HEK293 (cell line): ENCODE data around the gene HIBCH.
A peak's percentile ranks its signal among the peaks of the same experiment; 100 is the strongest.

Source experiments
- CTCF ChIA-PET: fragments of 350-600 bp; formaldehyde crosslinking; extraction: SDS; loops from one replicate; lab custom pipeline; 2021; ENCODE audit warnings: antibody characterized with exemption; lab: Yijun Ruan, JAX
- POLR2A ChIA-PET: fragments of 300-600 bp; formaldehyde crosslinking; extraction: SDS; loops from one replicate; lab custom pipeline; 2020; ENCODE audit warnings: antibody characterized with exemption, inconsistent platforms; lab: Yijun Ruan, JAX
- H3K27ac ChIP-seq: fragments of 200-500 bp; sonication (Bioruptor generic); 2 replicates; pipeline ENCODE4 v1.5.1; 2014; ENCODE audit warnings: low read depth, low read length, control low read depth, inconsistent platforms; ENCODE audit errors: extremely low read depth
- H3K36me3 ChIP-seq, 2 experiments: fragments of 200-500 bp in 1 of 2; sonication (Bioruptor generic) in 1 of 2; 1 replicate in 1 of 2; 2 replicates in 1 of 2; pipeline ENCODE4 v1.5.1; 2014 to 2017; ENCODE audit warnings: inconsistent platforms in 2 of 2, low read length in 2 of 2; ENCODE audit not compliant: control insufficient read depth in 2 of 2, insufficient read depth in 1 of 2
- H3K4me1 ChIP-seq: fragments of 200-500 bp; sonication (Bioruptor generic); 2 replicates; pipeline ENCODE4 v1.5.1; 2014; ENCODE audit warnings: mild to moderate bottlenecking, low read length, inconsistent platforms; ENCODE audit not compliant: control insufficient read depth, insufficient read depth
- H3K4me3 ChIP-seq: 2 replicates; pipeline ENCODE4 v1.5.1; 2011; ENCODE audit warnings: low read depth, mild to moderate bottlenecking, control low read depth, low read length, moderate library complexity
- H3K9me3 ChIP-seq: fragments of 200-500 bp; sonication (Bioruptor generic); 2 replicates; pipeline ENCODE4 v1.5.1; 2014; ENCODE audit warnings: low read depth, low read length, inconsistent platforms; ENCODE audit not compliant: control insufficient read depth, insufficient read depth
- CTCF ChIP-seq: fragments of 450-650 bp; formaldehyde crosslinking; IDR thresholded peaks from 2 replicates; pipeline ENCODE4 v1.5.1; 2016; ENCODE audit warnings: missing biosample characterization, missing genetic modification characterization
- EGR2 ChIP-seq: fragments of 450-650 bp; formaldehyde crosslinking; IDR thresholded peaks from 2 replicates; pipeline ENCODE4 v1.5.1; 2016; ENCODE audit warnings: low read depth, missing biosample characterization, missing genetic modification characterization
- ZBTB49 ChIP-seq: fragments of 450-650 bp; formaldehyde crosslinking; IDR thresholded peaks from 2 replicates; pipeline ENCODE4 v1.5.1; 2016; ENCODE audit warnings: missing biosample characterization, missing genetic modification characterization, low read depth
- ZEB2 ChIP-seq: fragments of 450-650 bp; formaldehyde crosslinking; IDR thresholded peaks from 2 replicates; pipeline ENCODE4 v1.5.1; 2016; ENCODE audit warnings: missing biosample characterization, missing genetic modification characterization
- ZFHX2 ChIP-seq: fragments of 450-650 bp; formaldehyde crosslinking; conservative IDR thresholded peaks from 2 replicates; pipeline ENCODE4 v1.5.1; 2016; ENCODE audit warnings: missing biosample characterization, missing genetic modification characterization
- ZNF10 ChIP-seq: fragments of 450-650 bp; formaldehyde crosslinking; IDR thresholded peaks from 2 replicates; pipeline ENCODE4 v1.5.1; 2017; ENCODE audit warnings: missing biosample characterization, missing genetic modification characterization
- ZNF132 ChIP-seq: fragments of 450-650 bp; formaldehyde crosslinking; IDR thresholded peaks from 2 replicates; pipeline ENCODE4 v1.5.1; 2017; ENCODE audit warnings: missing biosample characterization, missing genetic modification characterization, borderline replicate concordance
- ZNF133 ChIP-seq: fragments of 450-650 bp; formaldehyde crosslinking; IDR thresholded peaks from 2 replicates; pipeline ENCODE4 v1.5.1; 2016; ENCODE audit warnings: missing biosample characterization, missing genetic modification characterization
- ZNF146 ChIP-seq: fragments of 450-650 bp; formaldehyde crosslinking; IDR thresholded peaks from 2 replicates; pipeline ENCODE4 v1.5.1; 2016; ENCODE audit warnings: missing biosample characterization, missing genetic modification characterization
- ZNF184 ChIP-seq: fragments of 450-650 bp; IDR thresholded peaks from 2 replicates; pipeline ENCODE4 v1.5.1; 2018; ENCODE audit warnings: missing biosample characterization, mild to moderate bottlenecking, missing genetic modification characterization
- ZNF202 ChIP-seq: fragments of 450-650 bp; formaldehyde crosslinking; IDR thresholded peaks from 2 replicates; pipeline ENCODE4 v1.5.1; 2016; ENCODE audit warnings: missing biosample characterization, missing genetic modification characterization, borderline replicate concordance
- ZNF341 ChIP-seq: fragments of 450-650 bp; formaldehyde crosslinking; IDR thresholded peaks from 2 replicates; pipeline ENCODE4; 2016; ENCODE audit warnings: low read depth, missing biosample characterization, missing genetic modification characterization
- ZNF350 ChIP-seq: fragments of 450-650 bp; formaldehyde crosslinking; IDR thresholded peaks from 2 replicates; pipeline ENCODE4 v1.5.0; 2017; ENCODE audit warnings: missing biosample characterization, mild to moderate bottlenecking, missing genetic modification characterization
- ZNF560 ChIP-seq: fragments of 450-650 bp; formaldehyde crosslinking; IDR thresholded peaks from 2 replicates; pipeline ENCODE4 v1.5.1; 2017; ENCODE audit warnings: missing biosample characterization, missing genetic modification characterization, borderline replicate concordance
- ZNF785 ChIP-seq: fragments of 450-650 bp; formaldehyde crosslinking; IDR thresholded peaks from 2 replicates; pipeline ENCODE4 v1.5.1; 2016; ENCODE audit warnings: missing biosample characterization, missing genetic modification characterization
- TF ChIP-seq, protein P1 (sequence below): fragments of 450-650 bp; formaldehyde crosslinking; IDR thresholded peaks from 2 replicates; pipeline ENCODE4 v1.5.1; 2016; ENCODE audit warnings: missing biosample characterization, missing genetic modification characterization, borderline replicate concordance

HIBCH gene

GRCh38 chr2:190167702-190168101 is 151.9 kb downstream of the HIBCH start:
- no peak for TF ChIP-seq ZNF146
- TF ChIP-seq ZNF560 (tag by site-specific recombination), result no peak
- no peak for TF ChIP-seq ZNF341 (tag by site-specific recombination)
- TF ChIP-seq ZFHX2 (tag by site-specific recombination), result no peak
- no peak for TF ChIP-seq CTCF (tag by site-specific recombination)
- no peak for TF ChIP-seq ZNF785 (tag by site-specific recombination)
- no peak for TF ChIP-seq ZNF350 (tag by site-specific recombination)
- TF ChIP-seq, protein P1, sequence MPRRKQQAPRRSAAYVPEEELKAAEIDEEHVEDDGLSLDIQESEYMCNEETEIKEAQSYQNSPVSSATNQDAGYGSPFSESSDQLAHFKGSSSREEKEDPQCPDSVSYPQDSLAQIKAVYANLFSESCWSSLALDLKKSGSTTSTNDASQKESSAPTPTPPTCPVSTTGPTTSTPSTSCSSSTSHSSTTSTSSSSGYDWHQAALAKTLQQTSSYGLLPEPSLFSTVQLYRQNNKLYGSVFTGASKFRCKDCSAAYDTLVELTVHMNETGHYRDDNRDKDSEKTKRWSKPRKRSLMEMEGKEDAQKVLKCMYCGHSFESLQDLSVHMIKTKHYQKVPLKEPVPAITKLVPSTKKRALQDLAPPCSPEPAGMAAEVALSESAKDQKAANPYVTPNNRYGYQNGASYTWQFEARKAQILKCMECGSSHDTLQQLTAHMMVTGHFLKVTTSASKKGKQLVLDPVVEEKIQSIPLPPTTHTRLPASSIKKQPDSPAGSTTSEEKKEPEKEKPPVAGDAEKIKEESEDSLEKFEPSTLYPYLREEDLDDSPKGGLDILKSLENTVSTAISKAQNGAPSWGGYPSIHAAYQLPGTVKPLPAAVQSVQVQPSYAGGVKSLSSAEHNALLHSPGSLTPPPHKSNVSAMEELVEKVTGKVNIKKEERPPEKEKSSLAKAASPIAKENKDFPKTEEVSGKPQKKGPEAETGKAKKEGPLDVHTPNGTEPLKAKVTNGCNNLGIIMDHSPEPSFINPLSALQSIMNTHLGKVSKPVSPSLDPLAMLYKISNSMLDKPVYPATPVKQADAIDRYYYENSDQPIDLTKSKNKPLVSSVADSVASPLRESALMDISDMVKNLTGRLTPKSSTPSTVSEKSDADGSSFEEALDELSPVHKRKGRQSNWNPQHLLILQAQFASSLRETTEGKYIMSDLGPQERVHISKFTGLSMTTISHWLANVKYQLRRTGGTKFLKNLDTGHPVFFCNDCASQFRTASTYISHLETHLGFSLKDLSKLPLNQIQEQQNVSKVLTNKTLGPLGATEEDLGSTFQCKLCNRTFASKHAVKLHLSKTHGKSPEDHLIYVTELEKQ (tag by site-specific recombination), result no peak
- TF ChIP-seq ZBTB49, result no peak
- TF ChIP-seq ZNF202 (tag by site-specific recombination), result no peak
- TF ChIP-seq ZEB2 (tag by site-specific recombination), result no peak
- no peak for TF ChIP-seq EGR2
- no peak for TF ChIP-seq ZNF10 (tag by site-specific recombination)
- no peak for TF ChIP-seq ZNF132 (tag by site-specific recombination)
- TF ChIP-seq, all 188 proteins: peak for 0
- H3K27ac ChIP-seq, result no peak overlapping the region
- H3K4me3 ChIP-seq, result no peak overlapping the region
- ChIA-PET CTCF (no interaction called here), POLR2A (no interaction called here)
- peaks cover 9% of the 10 kb centered on the region for H3K4me1 ChIP-seq
- H3K9me3 ChIP-seq, result no peaks in the 10 kb centered on the region
- no peaks in the 10 kb centered on the region for H3K36me3 ChIP-seq

DNA sequence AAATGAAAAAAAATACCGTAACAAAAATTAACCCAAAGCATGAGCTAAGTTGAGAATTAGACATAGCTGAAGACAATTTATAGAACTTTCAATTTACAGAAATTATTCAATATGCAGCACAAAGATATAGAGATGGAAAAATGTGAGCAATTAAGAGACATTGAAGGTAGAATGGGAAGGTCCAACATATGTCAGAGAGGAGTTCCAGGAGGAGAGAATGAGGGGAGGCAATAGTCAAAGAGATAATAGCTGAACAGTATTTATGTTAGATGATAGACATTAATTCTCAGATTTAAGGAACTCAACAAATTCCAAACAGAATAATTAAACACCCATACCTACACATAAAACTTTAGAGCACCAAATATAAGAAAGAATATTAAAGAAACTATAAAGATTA is 154.1 kb downstream of the HIBCH start:
- H3K4me3 ChIP-seq, result no peak overlapping the region
- ChIA-PET POLR2A (no interaction called here), CTCF (no interaction called here)
- TF ChIP-seq ZNF133 (tag by site-specific recombination) (peak; percentile 77), ZNF184 (tag by site-specific recombination) (no peak)
- H3K9me3 ChIP-seq, result no peaks in the 10 kb centered on the region
- H3K27ac ChIP-seq, result no peak overlapping the region
- H3K4me1 ChIP-seq, result peaks cover 8% of the 10 kb centered on the region
- no peaks in the 10 kb centered on the region for H3K36me3 ChIP-seq
